NCI-H2029 treated with DMSO at 0.1 percent for 48 hours (cell line): ENCODE measurements around the gene SPINT1.
A peak's percentile ranks its signal among the peaks of the same experiment; 100 is the strongest.

Source experiments
- DNase-seq: peaks from one replicate; lab custom pipeline; 2025; lab: John Stamatoyannopoulos, UW

The SPINT1 gene

DNA sequence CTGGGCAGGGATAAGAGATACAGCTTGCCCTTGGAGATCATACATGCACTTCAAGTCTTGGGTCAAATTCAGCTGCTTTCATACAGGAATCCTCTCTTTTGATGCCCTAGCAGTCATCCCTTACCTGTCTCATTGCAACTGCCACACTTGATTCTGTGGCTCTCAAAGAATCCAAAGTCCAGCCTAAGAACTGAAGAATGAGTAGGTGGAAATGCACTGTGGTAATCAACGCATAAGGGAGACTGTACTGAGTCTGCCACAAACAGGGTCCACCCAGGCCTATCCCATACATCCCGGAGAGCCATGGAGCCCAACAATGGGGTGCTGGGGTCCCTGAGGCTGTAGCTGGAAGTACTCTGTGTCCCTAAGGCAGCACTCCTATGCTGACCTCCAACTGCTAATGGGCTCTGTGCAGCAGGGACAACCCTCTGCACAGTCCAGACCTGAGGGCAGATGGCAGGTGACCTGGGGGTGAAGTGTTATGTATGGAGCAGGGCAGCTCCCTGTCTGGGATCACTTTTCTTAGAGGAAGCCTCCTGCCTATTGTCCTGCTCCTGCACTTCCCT lies 48.7 kb downstream of the SPINT1 start:
- DNase-seq = no peak

DNA sequence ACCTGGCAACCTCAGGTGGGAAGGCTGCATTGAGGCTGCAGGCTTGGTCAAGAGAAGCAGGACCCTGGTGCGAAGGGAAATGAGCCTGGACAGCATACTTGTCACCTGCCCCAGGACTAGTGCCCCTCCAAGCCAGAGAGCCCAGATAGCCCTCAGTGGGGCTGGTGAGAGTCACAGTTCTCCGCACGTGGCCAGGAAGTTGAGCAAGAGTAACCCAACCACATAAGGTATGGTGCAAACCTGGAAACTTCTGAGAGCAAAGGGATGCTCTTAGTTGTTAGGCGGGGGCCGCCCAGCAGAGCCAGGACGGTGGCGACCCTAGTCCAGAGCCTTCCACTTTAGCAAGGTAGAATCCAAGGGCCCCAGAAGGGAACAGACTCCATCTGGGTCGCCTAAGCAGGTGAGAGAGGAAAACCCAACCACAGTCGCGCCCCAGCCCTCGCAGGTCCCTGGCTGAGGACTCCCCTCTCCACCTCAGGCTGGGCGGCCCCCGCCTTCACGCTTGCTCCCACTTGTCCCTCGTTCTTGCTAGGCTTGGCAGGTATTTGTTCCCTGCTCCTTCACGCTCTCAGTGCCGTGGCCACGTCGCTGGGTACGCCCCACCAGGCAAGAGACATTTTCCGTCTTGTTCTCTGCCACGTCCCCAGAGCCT lies 49.3 kb downstream of the SPINT1 start:
- DNase-seq = no peak

- DNase-seq = peak; percentile 70
These were observed 50.2 kb downstream of the SPINT1 start, which contains the start of gene VPS18 for GRCh38 chr15:40893733-40894680. Gene VPS18 (plus strand): TSS chr15:40894450. CDS start chr15:40894769, 319 bp downstream.

GRCh38 chr15:40894681-40895448 lies 51.0 kb downstream of the SPINT1 start:
- DNase-seq = no peak

GRCh38 chr15:40899536-40900207 lies 55.8 kb downstream of the SPINT1 start:
- DNase-seq = no peak

GRCh38 chr15:40900256-40901052 lies 56.6 kb downstream of the SPINT1 start:
- no peak for DNase-seq

GRCh38 chr15:40901053-40901443 lies 57.2 kb downstream of the SPINT1 start:
- no peak for DNase-seq

DNA sequence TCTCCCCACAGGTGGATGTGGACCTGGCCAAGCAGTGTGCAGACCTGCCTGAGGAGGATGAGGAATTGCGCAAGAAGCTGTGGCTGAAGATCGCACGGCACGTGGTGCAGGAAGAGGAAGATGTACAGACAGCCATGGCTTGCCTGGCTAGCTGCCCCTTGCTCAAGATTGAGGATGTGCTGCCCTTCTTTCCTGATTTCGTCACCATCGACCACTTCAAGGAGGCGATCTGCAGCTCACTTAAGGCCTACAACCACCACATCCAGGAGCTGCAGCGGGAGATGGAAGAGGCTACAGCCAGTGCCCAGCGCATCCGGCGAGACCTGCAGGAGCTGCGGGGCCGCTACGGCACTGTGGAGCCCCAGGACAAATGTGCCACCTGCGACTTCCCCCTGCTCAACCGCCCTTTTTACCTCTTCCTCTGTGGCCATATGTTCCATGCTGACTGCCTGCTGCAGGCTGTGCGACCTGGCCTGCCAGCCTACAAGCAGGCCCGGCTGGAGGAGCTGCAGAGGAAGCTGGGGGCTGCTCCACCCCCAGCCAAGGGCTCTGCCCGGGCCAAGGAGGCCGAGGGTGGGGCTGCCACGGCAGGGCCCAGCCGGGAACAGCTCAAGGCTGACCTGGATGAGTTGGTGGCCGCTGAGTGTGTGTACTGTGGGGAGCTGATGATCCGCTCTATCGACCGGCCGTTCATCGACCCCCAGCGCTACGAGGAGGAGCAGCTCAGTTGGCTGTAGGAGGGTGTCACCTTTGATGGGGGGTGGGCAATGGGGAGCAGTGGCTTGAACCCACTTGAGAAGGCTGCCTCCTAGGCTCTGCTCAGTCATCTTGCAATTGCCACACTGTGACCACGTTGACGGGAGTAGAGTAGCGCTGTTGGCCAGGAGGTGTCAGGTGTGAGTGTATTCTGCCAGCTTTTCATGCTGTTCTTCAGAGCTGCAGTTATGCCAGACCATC lies 59.0 kb downstream of the SPINT1 start:
- no peak for DNase-seq

GRCh38 chr15:40904552-40905201 lies 60.8 kb downstream of the SPINT1 start:
- DNase-seq = no peak

DNA sequence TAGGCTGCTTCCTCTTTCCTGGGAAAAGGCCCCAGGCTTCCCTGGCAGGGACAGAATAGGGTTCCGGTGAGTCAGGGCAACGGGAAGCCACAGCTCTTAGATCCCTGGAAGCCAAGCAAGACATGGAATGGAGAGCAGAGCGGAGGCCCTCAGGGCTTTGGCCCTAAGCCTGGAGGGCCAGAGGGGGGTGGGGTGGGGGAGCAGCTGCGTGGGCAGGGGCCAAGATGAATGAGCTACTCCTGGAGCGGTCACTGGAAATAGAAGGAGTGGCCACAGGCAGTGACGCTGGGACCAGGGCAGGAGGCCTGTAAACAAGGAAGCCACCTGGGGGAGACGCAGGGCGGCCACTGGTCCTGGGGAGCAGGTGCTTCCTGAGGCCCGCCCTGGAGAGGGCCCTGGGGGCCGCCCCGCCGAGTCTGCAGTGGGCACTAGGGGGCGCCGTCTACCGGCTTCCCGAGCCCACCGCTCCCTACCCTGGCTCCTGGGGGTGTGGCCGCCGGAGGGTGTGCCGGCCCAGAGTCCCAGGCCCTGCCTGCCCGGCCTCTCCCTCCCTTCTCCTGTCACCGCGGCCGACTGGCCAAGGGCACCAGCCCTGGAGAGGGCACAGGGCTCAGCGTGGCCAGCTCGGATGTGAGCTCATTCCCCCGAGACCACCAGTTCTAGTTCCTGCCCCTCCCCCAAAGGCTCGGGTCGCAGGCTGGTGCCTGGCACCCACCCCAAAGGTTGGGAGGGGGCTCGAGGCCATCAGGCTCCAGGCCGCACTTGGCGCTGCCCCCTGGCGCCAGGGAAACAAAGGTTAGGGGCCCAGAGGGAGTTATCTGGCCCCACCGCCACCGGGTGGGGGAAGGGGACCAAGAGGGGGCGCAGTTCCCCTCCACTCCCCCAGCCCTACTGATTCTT lies 62.5 kb downstream of the SPINT1 start:
- peak; percentile 88 for DNase-seq

DNA sequence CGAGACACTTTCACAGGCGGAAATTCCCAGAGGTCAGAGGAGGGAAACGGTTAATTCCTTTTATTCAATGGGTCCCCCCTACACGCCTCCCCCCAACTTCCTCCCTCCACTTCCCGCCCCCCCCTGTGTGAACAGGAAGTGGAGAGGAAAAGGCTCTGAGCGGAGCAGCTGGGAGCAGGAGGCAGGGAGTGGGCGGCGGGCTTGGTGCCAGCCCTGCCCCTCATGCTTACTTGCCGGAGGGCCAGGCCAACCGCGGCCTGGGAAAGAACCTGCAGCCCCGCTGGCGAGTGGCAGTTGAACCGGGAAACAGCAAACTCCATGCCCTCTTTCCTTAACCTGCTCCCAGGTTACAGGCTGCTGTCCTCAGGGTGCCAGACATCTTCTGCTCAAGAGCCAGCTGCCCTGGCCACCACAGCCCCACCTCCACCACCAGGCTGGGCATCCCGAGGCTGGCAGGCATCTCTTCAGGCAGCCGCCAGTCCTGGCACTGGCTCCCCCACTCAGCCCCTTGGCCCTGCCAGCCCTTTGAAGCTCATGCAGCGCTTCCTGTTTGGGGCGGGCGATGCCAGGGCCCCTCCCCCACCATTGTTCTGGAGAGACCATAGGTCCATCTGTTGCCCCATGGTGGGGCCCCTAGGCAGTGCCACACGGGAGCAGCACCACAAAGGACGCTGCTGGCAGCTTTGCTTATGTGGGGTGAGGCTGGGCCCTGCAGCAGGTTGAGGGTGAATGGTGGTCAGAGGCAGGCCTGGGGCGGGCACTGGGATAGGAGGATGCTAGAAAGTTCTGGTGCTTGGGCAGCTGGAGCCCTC lies 63.3 kb downstream of the SPINT1 start:
- peak; percentile 19 for DNase-seq
